HepG2 (cell line): Measurements from ENCODE around the gene PRM3. TPM values are rescaled to one million over a fixed set of nuclear protein-coding genes. Genes with fewer than 3 reads are reported as not detected.

Experiments used
- AGO2 ChIP-seq: fragments of 200-400 bp; formaldehyde crosslinking; optimal IDR thresholded peaks from 2 replicates; pipeline ENCODE3; 2017; ENCODE audit warnings: mild to moderate bottlenecking, low read depth, low read length, moderate library complexity
- EZH2 ChIP-seq: conservative IDR thresholded peaks from 2 replicates; pipeline ENCODE4 v1.6.1; 2012; ENCODE audit warnings: mild to moderate bottlenecking, low read depth, low read length, moderate library complexity
- FOXC1 ChIP-seq: sonication (generic); formaldehyde crosslinking; IDR thresholded peaks from 2 replicates; pipeline ENCODE4 v1.8.0; 2022; ENCODE audit warnings: mild to moderate bottlenecking, missing genetic modification reagents, borderline replicate concordance
- KLF16 ChIP-seq, 2 experiments: sonication (generic) in 1 of 2; formaldehyde crosslinking in 1 of 2; IDR thresholded peaks; 2 replicates each; pipeline versions ENCODE4 v1.6.1 to v1.8.0; 2016 to 2023; ENCODE audit warnings: missing genetic modification reagents in 2 of 2, missing compliant biosample characterization in 1 of 2
- MEF2D ChIP-seq: sonication (generic); formaldehyde crosslinking; IDR thresholded peaks from 2 replicates; pipeline ENCODE4 v1.5.1; 2020; ENCODE audit warnings: mild to moderate bottlenecking, missing genetic modification reagents
- MTA1 ChIP-seq: sonication (generic); formaldehyde crosslinking; IDR thresholded peaks from 2 replicates; pipeline ENCODE4 v1.4.0; 2020; ENCODE audit warnings: missing genetic modification reagents, mild to moderate bottlenecking, borderline replicate concordance
- NRL ChIP-seq: sonication (generic); formaldehyde crosslinking; IDR thresholded peaks from 2 replicates; pipeline ENCODE4 v1.5.0; 2020; ENCODE audit warnings: missing genetic modification reagents, mild to moderate bottlenecking, moderate library complexity, borderline replicate concordance
- PAF1 ChIP-seq: IDR thresholded peaks from 2 replicates; pipeline ENCODE4 v1.6.1; 2016; ENCODE audit warnings: missing genetic modification reagents, missing compliant biosample characterization
- POLR2A ChIP-seq, 2 experiments: IDR thresholded peaks; 2 replicates each; pipeline ENCODE4 v1.6.1; 2011; ENCODE audit warnings: low read depth in 2 of 2, low read length in 2 of 2, mild to moderate bottlenecking in 1 of 2, moderate library complexity in 1 of 2; ENCODE audit not compliant: insufficient read depth in 1 of 2
- RBM22 ChIP-seq: fragments of 200-400 bp; formaldehyde crosslinking; optimal IDR thresholded peaks from 2 replicates; pipeline ENCODE3; 2017; ENCODE audit warnings: mild to moderate bottlenecking, low read length, moderate library complexity
- REXO4 ChIP-seq: sonication (generic); formaldehyde crosslinking; IDR thresholded peaks from 2 replicates; pipeline ENCODE4 v1.8.0; 2022; ENCODE audit warnings: missing genetic modification reagents, mild to moderate bottlenecking, borderline replicate concordance
- SAFB2 ChIP-seq: sonication (generic); formaldehyde crosslinking; IDR thresholded peaks from 2 replicates; pipeline ENCODE4 v1.5.1; 2020; ENCODE audit warnings: missing genetic modification reagents, low read depth, mild to moderate bottlenecking, borderline replicate concordance
- SP5 ChIP-seq: IDR thresholded peaks from 2 replicates; pipeline ENCODE4 v1.6.1; 2016; ENCODE audit warnings: low read depth, borderline replicate concordance
- SRY ChIP-seq: sonication (generic); formaldehyde crosslinking; IDR thresholded peaks from 2 replicates; pipeline ENCODE4 v1.8.0; 2022; ENCODE audit warnings: mild to moderate bottlenecking, missing genetic modification reagents
- SSRP1 ChIP-seq: IDR thresholded peaks from 2 replicates; pipeline ENCODE4 v1.6.1; 2016; ENCODE audit warnings: control low read depth
- ZBTB38 ChIP-seq: sonication (generic); formaldehyde crosslinking; IDR thresholded peaks from 2 replicates; pipeline ENCODE4 v1.5.1; 2020; ENCODE audit warnings: mild to moderate bottlenecking, missing genetic modification reagents
- ZMYM4 ChIP-seq: sonication (generic); formaldehyde crosslinking; IDR thresholded peaks from 2 replicates; pipeline ENCODE4 v1.8.1; 2023; ENCODE audit warnings: mild to moderate bottlenecking, missing genetic modification reagents
- ZNF607 ChIP-seq: sonication (generic); formaldehyde crosslinking; IDR thresholded peaks from 2 replicates; pipeline ENCODE4 v1.5.1; 2020; ENCODE audit warnings: missing genetic modification reagents, mild to moderate bottlenecking, borderline replicate concordance
- ZNF614 ChIP-seq: IDR thresholded peaks from 2 replicates; pipeline ENCODE4 v1.6.1; 2018; ENCODE audit warnings: missing biosample characterization, missing genetic modification reagents, inconsistent platforms, borderline replicate concordance
- ZNF83 ChIP-seq: sonication (generic); formaldehyde crosslinking; IDR thresholded peaks from 2 replicates; pipeline ENCODE4 v1.4.0; 2020; ENCODE audit warnings: missing genetic modification reagents, mild to moderate bottlenecking, borderline replicate concordance
- ZNF883 ChIP-seq: sonication (generic); formaldehyde crosslinking; IDR thresholded peaks from 2 replicates; pipeline ENCODE4 v1.5.1; 2020; ENCODE audit warnings: mild to moderate bottlenecking, missing genetic modification reagents; ENCODE audit errors: not compliant biosample characterization
- polyA plus RNA-seq, 8 experiments: library from polyadenylated mRNA; depleted of rRNA in 3 of 8; stranded (reverse) in 7 of 8; unstranded in 1 of 8; fragments of >200 nt; fragmentation: Illumina TruSeq in 4 of 8; extraction: Trizol in 4 of 8; gene quantifications; 2 replicates each; pipeline versions ENCODE4 v1.2.1 to v1.2.3, GENCODE V29; 2011 to 2016; ENCODE audit warnings: low read depth in 4 of 8, missing spikeins in 1 of 8, mixed read lengths in 1 of 8; ENCODE audit not compliant: insufficient read depth in 1 of 8
- total RNA-seq, 5 experiments: library from RNA; depleted of rRNA; stranded (reverse); fragments of >200 nt; fragmentation: Illumina TruSeq; extraction: Trizol; gene quantifications; 2 replicates each; pipeline ENCODE4 v1.2.3, GENCODE V29; 2016; ENCODE audit warnings: low read depth in 1 of 5
- TF ChIP-seq, protein P1 (sequence below): sonication (generic); formaldehyde crosslinking; IDR thresholded peaks from 2 replicates; pipeline ENCODE4 v1.4.0; 2020; ENCODE audit warnings: mild to moderate bottlenecking, missing genetic modification reagents
- TF ChIP-seq, protein P2 (sequence below): sonication (generic); formaldehyde crosslinking; IDR thresholded peaks from 2 replicates; pipeline ENCODE4 v1.5.0; 2020; ENCODE audit warnings: mild to moderate bottlenecking, missing genetic modification reagents

Gene PRM3
- total and polyA plus RNA-seq, 2 of the 13 experiments (the other 11 are each of a cell fraction or from before 2014, with no cell fraction given), result not detected

DNA sequence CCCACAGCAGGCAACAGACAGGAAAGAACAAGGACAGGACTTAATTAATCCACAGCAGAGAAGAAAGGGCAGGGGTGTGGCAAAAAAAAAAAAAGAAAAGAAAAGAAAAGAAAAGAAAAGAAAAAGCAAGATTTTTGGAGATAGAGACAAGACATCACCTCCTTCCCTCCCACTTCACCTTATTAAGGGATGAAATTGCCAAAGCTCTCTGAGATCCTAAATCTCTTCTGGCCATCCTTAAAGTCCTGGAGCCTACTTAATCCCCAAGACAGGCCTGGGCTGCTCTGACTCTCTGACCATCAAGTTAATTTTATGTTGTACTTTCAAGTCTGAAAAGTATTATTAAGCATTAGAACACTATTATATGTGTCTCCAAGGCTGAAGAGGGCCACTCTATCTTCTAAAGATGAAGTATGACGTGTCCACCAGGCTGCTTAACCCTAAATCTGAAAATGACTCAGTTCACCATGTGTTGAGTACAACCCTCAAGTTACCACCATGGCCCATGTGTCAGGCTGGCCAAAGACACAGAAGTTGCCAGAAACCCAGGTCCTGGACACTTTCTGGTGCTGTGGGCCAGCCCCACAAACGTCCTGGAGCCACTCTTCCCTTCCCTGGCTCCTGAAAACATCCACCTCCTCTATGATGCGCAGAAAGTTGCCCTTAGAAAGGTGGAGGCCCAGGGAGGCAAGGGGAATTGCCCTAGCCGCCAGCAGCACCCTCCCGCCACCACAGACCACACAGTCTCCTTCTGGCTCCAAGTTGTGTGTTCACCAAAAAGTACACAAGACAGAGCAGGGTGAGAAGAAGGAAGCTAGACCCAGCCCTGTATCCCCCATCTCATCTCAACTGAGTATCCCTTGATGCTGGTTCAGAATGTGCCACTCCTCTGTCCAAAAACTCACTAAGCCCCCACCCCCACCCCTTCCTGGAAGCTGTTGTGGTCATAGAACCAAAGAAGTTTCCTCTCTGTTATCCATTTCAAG is 20.1 kb downstream of the PRM3 start (continued):
- no peak for TF ChIP-seq KLF16 (CRISPR knock-in tag; IDR thresholded peaks at IDR 0.05)
- 0 out of 2 replicates have a peak, but pooled peaks have one; percentile 10 for TF ChIP-seq ZMYM4 (CRISPR knock-in tag)
- TF ChIP-seq AGO2, result peak; percentile 64
- peak; percentile 69; the same call in 1 of the 2 replicates for TF ChIP-seq NRL
- TF ChIP-seq, protein P1, sequence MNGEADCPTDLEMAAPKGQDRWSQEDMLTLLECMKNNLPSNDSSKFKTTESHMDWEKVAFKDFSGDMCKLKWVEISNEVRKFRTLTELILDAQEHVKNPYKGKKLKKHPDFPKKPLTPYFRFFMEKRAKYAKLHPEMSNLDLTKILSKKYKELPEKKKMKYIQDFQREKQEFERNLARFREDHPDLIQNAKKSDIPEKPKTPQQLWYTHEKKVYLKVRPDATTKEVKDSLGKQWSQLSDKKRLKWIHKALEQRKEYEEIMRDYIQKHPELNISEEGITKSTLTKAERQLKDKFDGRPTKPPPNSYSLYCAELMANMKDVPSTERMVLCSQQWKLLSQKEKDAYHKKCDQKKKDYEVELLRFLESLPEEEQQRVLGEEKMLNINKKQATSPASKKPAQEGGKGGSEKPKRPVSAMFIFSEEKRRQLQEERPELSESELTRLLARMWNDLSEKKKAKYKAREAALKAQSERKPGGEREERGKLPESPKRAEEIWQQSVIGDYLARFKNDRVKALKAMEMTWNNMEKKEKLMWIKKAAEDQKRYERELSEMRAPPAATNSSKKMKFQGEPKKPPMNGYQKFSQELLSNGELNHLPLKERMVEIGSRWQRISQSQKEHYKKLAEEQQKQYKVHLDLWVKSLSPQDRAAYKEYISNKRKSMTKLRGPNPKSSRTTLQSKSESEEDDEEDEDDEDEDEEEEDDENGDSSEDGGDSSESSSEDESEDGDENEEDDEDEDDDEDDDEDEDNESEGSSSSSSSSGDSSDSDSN, result peak; percentile 39; the same call in 1 of the 2 replicates
- peak; percentile 91 for TF ChIP-seq RBM22
- peak; percentile 37; the same call in 1 of the 2 replicates for TF ChIP-seq PAF1 (CRISPR knock-in tag)
- TF ChIP-seq ZBTB38 (CRISPR knock-in tag), result peak; percentile 22; the same call in 1 of the 2 replicates
- TF ChIP-seq ZNF614 (CRISPR knock-in tag), result 0 out of 2 replicates have a peak, but pooled peaks have one; percentile 6
- peak; percentile 24; the same call in 1 of the 2 replicates for TF ChIP-seq MEF2D
- no peak for TF ChIP-seq EZH2
- 0 out of 2 replicates have a peak, but pooled peaks have one; percentile 17 for TF ChIP-seq FOXC1 (CRISPR knock-in tag)
- TF ChIP-seq SSRP1 (CRISPR knock-in tag), result peak; percentile 14; the same call in 1 of the 2 replicates
- TF ChIP-seq ZNF83, result peak; percentile 68; the same call in 1 of the 2 replicates
- peak; percentile 52 for TF ChIP-seq ZNF883 (CRISPR knock-in tag)
- peak; percentile 53; the same call in 1 of the 2 replicates for TF ChIP-seq REXO4 (CRISPR knock-in tag)
- TF ChIP-seq SP5 (CRISPR knock-in tag), result no peak
- TF ChIP-seq MTA1 (CRISPR knock-in tag), result no peak
- peak; percentile 85; the same call in 1 of the 2 replicates for TF ChIP-seq SRY (CRISPR knock-in tag)
- TF ChIP-seq, protein P2, sequence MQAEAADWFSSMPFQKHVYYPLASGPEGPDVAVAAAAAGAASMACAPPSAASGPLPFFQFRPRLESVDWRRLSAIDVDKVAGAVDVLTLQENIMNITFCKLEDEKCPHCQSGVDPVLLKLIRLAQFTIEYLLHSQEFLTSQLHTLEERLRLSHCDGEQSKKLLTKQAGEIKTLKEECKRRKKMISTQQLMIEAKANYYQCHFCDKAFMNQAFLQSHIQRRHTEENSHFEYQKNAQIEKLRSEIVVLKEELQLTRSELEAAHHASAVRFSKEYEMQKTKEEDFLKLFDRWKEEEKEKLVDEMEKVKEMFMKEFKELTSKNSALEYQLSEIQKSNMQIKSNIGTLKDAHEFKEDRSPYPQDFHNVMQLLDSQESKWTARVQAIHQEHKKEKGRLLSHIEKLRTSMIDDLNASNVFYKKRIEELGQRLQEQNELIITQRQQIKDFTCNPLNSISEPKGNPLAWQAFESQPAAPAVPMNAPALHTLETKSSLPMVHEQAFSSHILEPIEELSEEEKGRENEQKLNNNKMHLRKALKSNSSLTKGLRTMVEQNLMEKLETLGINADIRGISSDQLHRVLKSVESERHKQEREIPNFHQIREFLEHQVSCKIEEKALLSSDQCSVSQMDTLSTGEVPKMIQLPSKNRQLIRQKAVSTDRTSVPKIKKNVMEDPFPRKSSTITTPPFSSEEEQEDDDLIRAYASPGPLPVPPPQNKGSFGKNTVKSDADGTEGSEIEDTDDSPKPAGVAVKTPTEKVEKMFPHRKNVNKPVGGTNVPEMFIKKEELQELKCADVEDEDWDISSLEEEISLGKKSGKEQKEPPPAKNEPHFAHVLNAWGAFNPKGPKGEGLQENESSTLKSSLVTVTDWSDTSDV, result peak; percentile 65; the same call in 1 of the 2 replicates
- TF ChIP-seq SAFB2 (CRISPR knock-in tag), result 0 out of 2 replicates have a peak, but pooled peaks have one; percentile 11
- TF ChIP-seq POLR2A (IDR thresholded peaks at IDR 0.05; ENCODE audit: insufficient read depth in 1 of 2, low read depth in 2 of 2, low read length in 2 of 2), result peak in 1 of 2 experiments; percentile 33; a peak in 1 of 4 replicates
- peak; percentile 30; the same call in 1 of the 2 replicates for TF ChIP-seq ZNF607 (CRISPR knock-in tag)
